Measurements from ENCODE around the gene NAT9. TPM values are rescaled to one million over a fixed set of nuclear protein-coding genes. Genes with fewer than 3 reads are reported as not detected.

Gene NAT9
- total and polyA plus RNA-seq, 2 experiments from 2014 or later, result 37.3 to 37.5 TPM

DNA sequence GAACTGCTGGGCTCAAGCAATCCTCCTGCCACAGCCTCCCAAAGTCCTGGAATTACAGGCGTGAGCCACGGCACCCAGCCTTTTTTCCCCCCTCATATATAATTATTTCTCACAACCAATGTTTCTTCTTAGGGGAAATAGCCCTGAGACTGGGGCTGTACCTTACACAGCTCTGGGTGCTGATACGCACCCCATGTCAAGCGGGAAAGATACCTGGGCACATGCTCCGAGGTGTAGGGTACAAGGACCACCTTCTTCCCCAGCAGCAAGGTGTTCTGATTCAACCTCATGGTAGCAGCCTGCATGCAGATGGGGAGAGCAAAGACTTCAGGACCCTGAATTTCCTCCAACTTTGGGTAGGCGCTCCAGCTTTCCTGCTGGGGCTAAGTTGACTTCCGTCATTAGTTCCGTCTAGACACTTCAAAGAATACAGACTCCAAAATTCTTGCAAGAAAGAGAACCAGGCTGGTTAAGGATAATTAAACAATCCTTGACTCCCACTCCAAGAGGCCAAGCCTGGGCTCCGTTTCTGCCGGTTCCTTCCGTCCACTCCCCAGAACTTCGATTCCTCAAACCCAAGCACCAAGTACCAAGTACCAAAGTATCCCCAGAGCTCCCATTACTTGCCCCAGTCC lies 619 bp downstream of the NAT9 start:
- DNase-seq (ENCODE audit: low spot score), result no peak
- Histone ChIP-seq H3K4me3 (peak overlapping the region; percentile 93), H3K4me1 (ENCODE audit: insufficient read depth) (peaks cover 12% of the 10 kb centered on the region), H3K27ac (ENCODE audit: low read depth) (peak overlapping the region; percentile 77), H3K79me2 (replicated peaks; ENCODE audit: insufficient read depth) (peaks cover 35% of the 10 kb centered on the region), H3K4me2 (peak overlapping the region; percentile 97), H4K20me1 (replicated peaks; ENCODE audit: insufficient read depth) (peaks cover 8% of the 10 kb centered on the region; the same call in 1 of the 2 replicates), H3K36me3 (ENCODE audit: insufficient read depth) (no peaks in the 10 kb centered on the region), H3K27me3 (ENCODE audit: insufficient read depth) (no peaks in the 10 kb centered on the region), H2AFZ (no peak overlapping the region), H3F3A (replicated peaks; ENCODE audit: low read depth) (peaks cover 7% of the 10 kb centered on the region), H3K9me2 (ENCODE audit: insufficient read depth) (no peaks in the 10 kb centered on the region)
- Mint-ChIP-seq H3K36me3 (ENCODE audit: low read depth) (peaks cover 41% of the 10 kb centered on the region), H3K27ac (peak overlapping the region; percentile 95), H3K4me1 (peaks cover 15% of the 10 kb centered on the region), H3K9me3 (no peaks in the 10 kb centered on the region), H3K27me3 (ENCODE audit: insufficient read depth, low read depth, poor library complexity) (peaks cover 19% of the 10 kb centered on the region), H3K4me3 (peak overlapping the region; percentile 93)
- no peak for TF ChIP-seq ZNF114 (CRISPR knock-in tag; IDR thresholded peaks at IDR 0.05)
- TF ChIP-seq, protein P1, sequence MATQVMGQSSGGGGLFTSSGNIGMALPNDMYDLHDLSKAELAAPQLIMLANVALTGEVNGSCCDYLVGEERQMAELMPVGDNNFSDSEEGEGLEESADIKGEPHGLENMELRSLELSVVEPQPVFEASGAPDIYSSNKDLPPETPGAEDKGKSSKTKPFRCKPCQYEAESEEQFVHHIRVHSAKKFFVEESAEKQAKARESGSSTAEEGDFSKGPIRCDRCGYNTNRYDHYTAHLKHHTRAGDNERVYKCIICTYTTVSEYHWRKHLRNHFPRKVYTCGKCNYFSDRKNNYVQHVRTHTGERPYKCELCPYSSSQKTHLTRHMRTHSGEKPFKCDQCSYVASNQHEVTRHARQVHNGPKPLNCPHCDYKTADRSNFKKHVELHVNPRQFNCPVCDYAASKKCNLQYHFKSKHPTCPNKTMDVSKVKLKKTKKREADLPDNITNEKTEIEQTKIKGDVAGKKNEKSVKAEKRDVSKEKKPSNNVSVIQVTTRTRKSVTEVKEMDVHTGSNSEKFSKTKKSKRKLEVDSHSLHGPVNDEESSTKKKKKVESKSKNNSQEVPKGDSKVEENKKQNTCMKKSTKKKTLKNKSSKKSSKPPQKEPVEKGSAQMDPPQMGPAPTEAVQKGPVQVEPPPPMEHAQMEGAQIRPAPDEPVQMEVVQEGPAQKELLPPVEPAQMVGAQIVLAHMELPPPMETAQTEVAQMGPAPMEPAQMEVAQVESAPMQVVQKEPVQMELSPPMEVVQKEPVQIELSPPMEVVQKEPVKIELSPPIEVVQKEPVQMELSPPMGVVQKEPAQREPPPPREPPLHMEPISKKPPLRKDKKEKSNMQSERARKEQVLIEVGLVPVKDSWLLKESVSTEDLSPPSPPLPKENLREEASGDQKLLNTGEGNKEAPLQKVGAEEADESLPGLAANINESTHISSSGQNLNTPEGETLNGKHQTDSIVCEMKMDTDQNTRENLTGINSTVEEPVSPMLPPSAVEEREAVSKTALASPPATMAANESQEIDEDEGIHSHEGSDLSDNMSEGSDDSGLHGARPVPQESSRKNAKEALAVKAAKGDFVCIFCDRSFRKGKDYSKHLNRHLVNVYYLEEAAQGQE (IDR thresholded peaks at IDR 0.05; ENCODE audit: unreplicated experiment), result no peak
- TF ChIP-seq, protein P2, sequence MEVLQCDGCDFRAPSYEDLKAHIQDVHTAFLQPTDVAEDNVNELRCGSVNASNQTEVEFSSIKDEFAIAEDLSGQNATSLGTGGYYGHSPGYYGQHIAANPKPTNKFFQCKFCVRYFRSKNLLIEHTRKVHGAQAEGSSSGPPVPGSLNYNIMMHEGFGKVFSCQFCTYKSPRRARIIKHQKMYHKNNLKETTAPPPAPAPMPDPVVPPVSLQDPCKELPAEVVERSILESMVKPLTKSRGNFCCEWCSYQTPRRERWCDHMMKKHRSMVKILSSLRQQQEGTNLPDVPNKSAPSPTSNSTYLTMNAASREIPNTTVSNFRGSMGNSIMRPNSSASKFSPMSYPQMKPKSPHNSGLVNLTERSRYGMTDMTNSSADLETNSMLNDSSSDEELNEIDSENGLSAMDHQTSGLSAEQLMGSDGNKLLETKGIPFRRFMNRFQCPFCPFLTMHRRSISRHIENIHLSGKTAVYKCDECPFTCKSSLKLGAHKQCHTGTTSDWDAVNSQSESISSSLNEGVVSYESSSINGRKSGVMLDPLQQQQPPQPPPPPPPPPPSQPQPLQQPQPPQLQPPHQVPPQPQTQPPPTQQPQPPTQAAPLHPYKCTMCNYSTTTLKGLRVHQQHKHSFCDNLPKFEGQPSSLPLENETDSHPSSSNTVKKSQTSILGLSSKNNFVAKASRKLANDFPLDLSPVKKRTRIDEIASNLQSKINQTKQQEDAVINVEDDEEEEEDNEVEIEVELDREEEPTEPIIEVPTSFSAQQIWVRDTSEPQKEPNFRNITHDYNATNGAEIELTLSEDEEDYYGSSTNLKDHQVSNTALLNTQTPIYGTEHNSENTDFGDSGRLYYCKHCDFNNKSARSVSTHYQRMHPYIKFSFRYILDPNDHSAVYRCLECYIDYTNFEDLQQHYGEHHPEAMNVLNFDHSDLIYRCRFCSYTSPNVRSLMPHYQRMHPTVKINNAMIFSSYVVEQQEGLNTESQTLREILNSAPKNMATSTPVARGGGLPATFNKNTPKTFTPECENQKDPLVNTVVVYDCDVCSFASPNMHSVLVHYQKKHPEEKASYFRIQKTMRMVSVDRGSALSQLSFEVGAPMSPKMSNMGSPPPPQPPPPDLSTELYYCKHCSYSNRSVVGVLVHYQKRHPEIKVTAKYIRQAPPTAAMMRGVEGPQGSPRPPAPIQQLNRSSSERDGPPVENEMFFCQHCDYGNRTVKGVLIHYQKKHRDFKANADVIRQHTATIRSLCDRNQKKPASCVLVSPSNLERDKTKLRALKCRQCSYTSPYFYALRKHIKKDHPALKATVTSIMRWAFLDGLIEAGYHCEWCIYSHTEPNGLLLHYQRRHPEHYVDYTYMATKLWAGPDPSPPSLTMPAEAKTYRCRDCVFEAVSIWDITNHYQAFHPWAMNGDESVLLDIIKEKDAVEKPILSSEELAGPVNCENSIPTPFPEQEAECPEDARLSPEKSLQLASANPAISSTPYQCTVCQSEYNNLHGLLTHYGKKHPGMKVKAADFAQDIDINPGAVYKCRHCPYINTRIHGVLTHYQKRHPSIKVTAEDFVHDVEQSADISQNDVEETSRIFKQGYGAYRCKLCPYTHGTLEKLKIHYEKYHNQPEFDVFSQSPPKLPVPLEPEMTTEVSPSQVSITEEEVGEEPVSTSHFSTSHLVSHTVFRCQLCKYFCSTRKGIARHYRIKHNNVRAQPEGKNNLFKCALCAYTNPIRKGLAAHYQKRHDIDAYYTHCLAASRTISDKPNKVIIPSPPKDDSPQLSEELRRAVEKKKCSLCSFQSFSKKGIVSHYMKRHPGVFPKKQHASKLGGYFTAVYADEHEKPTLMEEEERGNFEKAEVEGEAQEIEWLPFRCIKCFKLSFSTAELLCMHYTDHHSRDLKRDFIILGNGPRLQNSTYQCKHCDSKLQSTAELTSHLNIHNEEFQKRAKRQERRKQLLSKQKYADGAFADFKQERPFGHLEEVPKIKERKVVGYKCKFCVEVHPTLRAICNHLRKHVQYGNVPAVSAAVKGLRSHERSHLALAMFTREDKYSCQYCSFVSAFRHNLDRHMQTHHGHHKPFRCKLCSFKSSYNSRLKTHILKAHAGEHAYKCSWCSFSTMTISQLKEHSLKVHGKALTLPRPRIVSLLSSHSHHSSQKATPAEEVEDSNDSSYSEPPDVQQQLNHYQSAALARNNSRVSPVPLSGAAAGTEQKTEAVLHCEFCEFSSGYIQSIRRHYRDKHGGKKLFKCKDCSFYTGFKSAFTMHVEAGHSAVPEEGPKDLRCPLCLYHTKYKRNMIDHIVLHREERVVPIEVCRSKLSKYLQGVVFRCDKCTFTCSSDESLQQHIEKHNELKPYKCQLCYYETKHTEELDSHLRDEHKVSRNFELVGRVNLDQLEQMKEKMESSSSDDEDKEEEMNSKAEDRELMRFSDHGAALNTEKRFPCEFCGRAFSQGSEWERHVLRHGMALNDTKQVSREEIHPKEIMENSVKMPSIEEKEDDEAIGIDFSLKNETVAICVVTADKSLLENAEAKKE (CRISPR knock-in tag; IDR thresholded peaks at IDR 0.05), result no peak
- TF ChIP-seq CREB1 (CRISPR knock-in tag; IDR thresholded peaks at IDR 0.05; ENCODE audit: low read depth), result no peak
- TF ChIP-seq, protein P3, sequence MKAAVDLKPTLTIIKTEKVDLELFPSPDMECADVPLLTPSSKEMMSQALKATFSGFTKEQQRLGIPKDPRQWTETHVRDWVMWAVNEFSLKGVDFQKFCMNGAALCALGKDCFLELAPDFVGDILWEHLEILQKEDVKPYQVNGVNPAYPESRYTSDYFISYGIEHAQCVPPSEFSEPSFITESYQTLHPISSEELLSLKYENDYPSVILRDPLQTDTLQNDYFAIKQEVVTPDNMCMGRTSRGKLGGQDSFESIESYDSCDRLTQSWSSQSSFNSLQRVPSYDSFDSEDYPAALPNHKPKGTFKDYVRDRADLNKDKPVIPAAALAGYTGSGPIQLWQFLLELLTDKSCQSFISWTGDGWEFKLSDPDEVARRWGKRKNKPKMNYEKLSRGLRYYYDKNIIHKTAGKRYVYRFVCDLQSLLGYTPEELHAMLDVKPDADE (IDR thresholded peaks at IDR 0.05), result no peak
- no peak for TF ChIP-seq EZH2phosphoT487 (IDR thresholded peaks at IDR 0.05; ENCODE audit: unreplicated experiment)
- TF ChIP-seq JUNB (IDR thresholded peaks at IDR 0.05; ENCODE audit: unreplicated experiment), result no peak
- no peak for TF ChIP-seq EZH2 (IDR thresholded peaks at IDR 0.05; ENCODE audit: low read depth, unreplicated experiment)
- TF ChIP-seq ZNF331 (CRISPR knock-in tag; IDR thresholded peaks at IDR 0.05; ENCODE audit: low read depth), result no peak
- no peak for TF ChIP-seq NANOG (IDR thresholded peaks at IDR 0.05; ENCODE audit: borderline replicate concordance)
- TF ChIP-seq STAT1 (IDR thresholded peaks at IDR 0.05; ENCODE audit: unreplicated experiment), result no peak
- TF ChIP-seq, protein P4, sequence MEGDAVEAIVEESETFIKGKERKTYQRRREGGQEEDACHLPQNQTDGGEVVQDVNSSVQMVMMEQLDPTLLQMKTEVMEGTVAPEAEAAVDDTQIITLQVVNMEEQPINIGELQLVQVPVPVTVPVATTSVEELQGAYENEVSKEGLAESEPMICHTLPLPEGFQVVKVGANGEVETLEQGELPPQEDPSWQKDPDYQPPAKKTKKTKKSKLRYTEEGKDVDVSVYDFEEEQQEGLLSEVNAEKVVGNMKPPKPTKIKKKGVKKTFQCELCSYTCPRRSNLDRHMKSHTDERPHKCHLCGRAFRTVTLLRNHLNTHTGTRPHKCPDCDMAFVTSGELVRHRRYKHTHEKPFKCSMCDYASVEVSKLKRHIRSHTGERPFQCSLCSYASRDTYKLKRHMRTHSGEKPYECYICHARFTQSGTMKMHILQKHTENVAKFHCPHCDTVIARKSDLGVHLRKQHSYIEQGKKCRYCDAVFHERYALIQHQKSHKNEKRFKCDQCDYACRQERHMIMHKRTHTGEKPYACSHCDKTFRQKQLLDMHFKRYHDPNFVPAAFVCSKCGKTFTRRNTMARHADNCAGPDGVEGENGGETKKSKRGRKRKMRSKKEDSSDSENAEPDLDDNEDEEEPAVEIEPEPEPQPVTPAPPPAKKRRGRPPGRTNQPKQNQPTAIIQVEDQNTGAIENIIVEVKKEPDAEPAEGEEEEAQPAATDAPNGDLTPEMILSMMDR (conservative IDR thresholded peaks at IDR 0.05; ENCODE audit: low read depth in 2 of 2), result no peak
- no peak for TF ChIP-seq POLR2AphosphoS5 (IDR thresholded peaks at IDR 0.05; ENCODE audit: low read depth)
- ATAC-seq, result no peak
